Measurements from ENCODE around the gene TNF.

DNA sequence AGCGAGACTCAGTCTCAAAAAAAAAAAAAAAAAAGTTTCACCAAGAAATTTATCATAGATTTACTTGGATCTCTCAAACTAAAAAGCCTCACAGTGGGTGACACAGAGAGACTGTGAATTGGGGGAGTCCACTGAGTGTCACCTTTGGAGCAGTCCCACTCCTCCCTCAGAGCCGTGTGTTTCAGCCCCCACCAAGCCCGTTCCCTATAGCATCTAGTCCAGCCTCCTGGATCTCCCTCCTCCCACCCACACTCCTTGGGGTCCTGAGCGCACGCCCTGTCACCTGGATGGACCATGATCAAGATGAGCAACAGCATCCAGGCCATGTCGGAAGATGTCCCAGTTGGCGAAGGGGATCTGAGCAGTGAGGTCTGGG, 17.0 kb downstream of the TNF start:
- TF ChIP-seq EZH2phosphoT487 (IDR thresholded peaks at IDR 0.05; ENCODE audit: borderline replicate concordance, low read length), result no peak
- no peak for TF ChIP-seq CTCF (conservative IDR thresholded peaks at IDR 0.05; ENCODE audit: low read depth, low read length)

Measured in PC-3 (cell line).